ENCODE results near the gene ZNF324B. TPM values are rescaled to one million over a fixed set of nuclear protein-coding genes. Genes with fewer than 3 reads are reported as not detected.
A peak's percentile ranks its signal among the peaks of the same experiment; 100 is the strongest.

The ZNF324B gene
- total and polyA plus RNA-seq, 10 of the 15 experiments (the other 5 are each of a cell fraction or from before 2014, with no cell fraction given) = 0.11 to 12.8 (median 4.0) TPM

- TF ChIP-seq USF2 (IDR thresholded peaks at IDR 0.05; ENCODE audit: borderline replicate concordance, low read depth, low read length) = no peak
- no peak for TF ChIP-seq SIN3A (IDR thresholded peaks at IDR 0.05; ENCODE audit: low read depth, low read length)
- no peak for TF ChIP-seq ZNF622 (IDR thresholded peaks at IDR 0.05)
- TF ChIP-seq ATF3 (IDR thresholded peaks at IDR 0.05; ENCODE audit: borderline replicate concordance, extremely low read depth, low read depth, low read length) = no peak
- TF ChIP-seq ZNF24 (IDR thresholded peaks at IDR 0.05) = no peak
- TF ChIP-seq RB1 (IDR thresholded peaks at IDR 0.05; ENCODE audit: borderline replicate concordance) = no peak; the same call in 1 of the 2 replicates
- TF ChIP-seq NRF1 (conservative IDR thresholded peaks at IDR 0.05; ENCODE audit: low read depth, low read length) = no peak
- TF ChIP-seq ZBTB33 (IDR thresholded peaks at IDR 0.05) = no peak
- TF ChIP-seq NBN (IDR thresholded peaks at IDR 0.05) = 0 out of 2 replicates have a peak, but pooled peaks have one; percentile 60
- TF ChIP-seq MYB (IDR thresholded peaks at IDR 0.05; ENCODE audit: borderline replicate concordance, low read depth, low read length) = no peak
- TF ChIP-seq CUX1 (IDR thresholded peaks at IDR 0.05; ENCODE audit: insufficient replicate concordance, low read depth, low read length) = no peak
- TF ChIP-seq ETV6 (conservative IDR thresholded peaks at IDR 0.05 in 1 of 2, IDR thresholded peaks at IDR 0.05 in 1 of 2; ENCODE audit: borderline replicate concordance in 1 of 2, low read depth in 1 of 2) = no peak
- TF ChIP-seq MTA2 (IDR thresholded peaks at IDR 0.05; ENCODE audit: low read depth) = no peak
- TF ChIP-seq KDM1A (IDR thresholded peaks at IDR 0.05; ENCODE audit: borderline replicate concordance) = no peak
- TF ChIP-seq POLR2AphosphoS5 (IDR thresholded peaks at IDR 0.05; ENCODE audit: low read length) = peak; percentile 33; the same call in 1 of the 2 replicates
- TF ChIP-seq ZBTB11 (CRISPR knock-in tag; IDR thresholded peaks at IDR 0.05) = no peak
Observed at GRCh38 chr19:58439576-58440554, 11.6 kb upstream of the ZNF324B start, which contains the start of gene ZNF132 (continued).
